SK-N-SH treated with all-trans-retinoic acid at 6 μM for 48 hours (cell line): ENCODE results near the gene FSHB.

Experiments used
- ATAC-seq: fragments of 200-7000 bp; cut with Tn5 transposase; 3 replicates; pipeline ENCODE4 v1.9.1; 2020; ENCODE audit warnings: mild to moderate bottlenecking, moderate library complexity
- BACH2 ChIP-seq: fragments of 250-450 bp; sonication (Bioruptor Pico); IDR thresholded peaks from 2 replicates; pipeline ENCODE4 v1.9.0; 2021; ENCODE audit warnings: mild to moderate bottlenecking, borderline replicate concordance
- CREB5 ChIP-seq: fragments of 250-450 bp; sonication (Bioruptor Pico); IDR thresholded peaks from 2 replicates; pipeline ENCODE4 v1.5.1; 2020; ENCODE audit warnings: low read depth, mild to moderate bottlenecking, moderate library complexity
- CSDC2 ChIP-seq: fragments of 250-450 bp; sonication (Bioruptor Pico); IDR thresholded peaks from 2 replicates; pipeline ENCODE4 v1.5.0; 2020; ENCODE audit warnings: mild to moderate bottlenecking, moderate library complexity
- CSRNP3 ChIP-seq: fragments of 250-450 bp; sonication (Bioruptor Pico); IDR thresholded peaks from 2 replicates; pipeline ENCODE4 v1.5.1; 2021; ENCODE audit warnings: mild to moderate bottlenecking, moderate library complexity
- ESRRG ChIP-seq: fragments of 250-450 bp; sonication (Bioruptor Pico); IDR thresholded peaks from 2 replicates; pipeline ENCODE4 v1.6.1; 2021; ENCODE audit warnings: mild to moderate bottlenecking
- GLIS3 ChIP-seq: fragments of 250-450 bp; sonication (Bioruptor Pico); IDR thresholded peaks from 2 replicates; pipeline ENCODE4 v1.5.0; 2020; ENCODE audit warnings: mild to moderate bottlenecking, moderate library complexity
- ISL1 ChIP-seq: fragments of 250-450 bp; sonication (Bioruptor Pico); IDR thresholded peaks from 2 replicates; pipeline ENCODE4 v2.1.2; 2022; ENCODE audit warnings: mild to moderate bottlenecking, moderate library complexity
- OSR1 ChIP-seq: fragments of 250-450 bp; sonication (Bioruptor Pico); IDR thresholded peaks from 2 replicates; pipeline ENCODE4 v1.8.0; 2022; ENCODE audit warnings: moderate library complexity, mild to moderate bottlenecking, inconsistent platforms
- POU6F1 ChIP-seq: fragments of 250-450 bp; sonication (Bioruptor Pico); IDR thresholded peaks from 2 replicates; pipeline ENCODE4 v1.8.0; 2021; ENCODE audit warnings: low read depth, mild to moderate bottlenecking, moderate library complexity, borderline replicate concordance
- RARB ChIP-seq: fragments of 250-450 bp; sonication (Bioruptor Pico); IDR thresholded peaks from 2 replicates; pipeline ENCODE4 v1.8.0; 2021; ENCODE audit warnings: mild to moderate bottlenecking, moderate library complexity
- SNAI2 ChIP-seq: fragments of 250-450 bp; sonication (Bioruptor Pico); IDR thresholded peaks from 2 replicates; pipeline ENCODE4 v1.5.0; 2020; ENCODE audit warnings: mild to moderate bottlenecking, moderate library complexity
- TCF4 ChIP-seq: fragments of 250-450 bp; sonication (Bioruptor Pico); IDR thresholded peaks from 2 replicates; pipeline ENCODE4 v1.8.0; 2021; ENCODE audit warnings: mild to moderate bottlenecking, moderate library complexity, borderline replicate concordance
- TOX ChIP-seq: fragments of 250-450 bp; sonication (Bioruptor Pico); IDR thresholded peaks from 2 replicates; pipeline ENCODE4 v1.8.0; 2021; ENCODE audit warnings: mild to moderate bottlenecking, moderate library complexity, borderline replicate concordance
- TSHZ2 ChIP-seq: fragments of 250-450 bp; sonication (Bioruptor Pico); IDR thresholded peaks from 2 replicates; pipeline ENCODE4 v1.5.0; 2020; ENCODE audit warnings: mild to moderate bottlenecking, moderate library complexity
- ZC3H10 ChIP-seq: fragments of 250-450 bp; sonication (Bioruptor Pico); IDR thresholded peaks from 2 replicates; pipeline ENCODE4 v1.5.1; 2021; ENCODE audit warnings: mild to moderate bottlenecking, moderate library complexity
- ZFP3 ChIP-seq: fragments of 250-450 bp; sonication (Bioruptor Pico); IDR thresholded peaks from 2 replicates; pipeline ENCODE4 v1.5.0; 2020; ENCODE audit warnings: mild to moderate bottlenecking, moderate library complexity
- ZFP30 ChIP-seq: fragments of 450-650 bp; formaldehyde crosslinking; IDR thresholded peaks from 2 replicates; pipeline ENCODE4 v1.5.0; 2022; ENCODE audit warnings: mild to moderate bottlenecking, moderate library complexity
- ZNF565 ChIP-seq: fragments of 450-650 bp; formaldehyde crosslinking; conservative IDR thresholded peaks from 2 replicates; pipeline ENCODE4 v1.5.0; 2020; ENCODE audit warnings: low read depth, mild to moderate bottlenecking, moderate library complexity
- ZNF70 ChIP-seq: fragments of 450-650 bp; formaldehyde crosslinking; IDR thresholded peaks from 2 replicates; pipeline ENCODE4 v1.5.0; 2020; ENCODE audit warnings: mild to moderate bottlenecking, moderate library complexity

Gene FSHB

GRCh38 chr11:30225642-30226041, 5.2 kb upstream of the FSHB start:
- TF ChIP-seq ZC3H10 (CRISPR knock-in tag) = no peak
- no peak for TF ChIP-seq BACH2 (CRISPR knock-in tag)
- no peak for TF ChIP-seq TSHZ2 (CRISPR knock-in tag)
- no peak for TF ChIP-seq GLIS3
- TF ChIP-seq SNAI2 (CRISPR knock-in tag) = no peak
- TF ChIP-seq RARB (CRISPR knock-in tag) = no peak
- no peak for ATAC-seq

GRCh38 chr11:30228323-30228884, 2.4 kb upstream of the FSHB start:
- TF ChIP-seq CSRNP3 (CRISPR knock-in tag) (no peak), TOX (CRISPR knock-in tag) (no peak)
- TF ChIP-seq, all 23 proteins: peak for 0
- no peak for ATAC-seq

- TF ChIP-seq ZFP30 (CRISPR knock-in tag) = no peak
- TF ChIP-seq TCF4 (CRISPR knock-in tag) = no peak
- no peak for TF ChIP-seq ISL1 (CRISPR knock-in tag)
- TF ChIP-seq ZC3H10 (CRISPR knock-in tag) = no peak
- TF ChIP-seq POU6F1 (CRISPR knock-in tag) = no peak
- no peak for TF ChIP-seq OSR1 (CRISPR knock-in tag)
- no peak for TF ChIP-seq ZFP3
- no peak for TF ChIP-seq ZNF70 (CRISPR knock-in tag)
- no peak for TF ChIP-seq BACH2 (CRISPR knock-in tag)
- ATAC-seq = no peak
Observed at GRCh38 chr11:30239025-30239424, 8.2 kb downstream of the FSHB start.

GRCh38 chr11:30244265-30244664, 13.5 kb downstream of the FSHB start:
- TF ChIP-seq ISL1 (CRISPR knock-in tag) (peak; percentile 16; the same call in 1 of the 2 replicates), OSR1 (CRISPR knock-in tag) (no peak)
- peak; percentile 94 for ATAC-seq

- no peak for TF ChIP-seq ISL1 (CRISPR knock-in tag)
- TF ChIP-seq GLIS3 = no peak
- no peak for ATAC-seq
Observed at GRCh38 chr11:30245621-30246020, 14.8 kb downstream of the FSHB start.

GRCh38 chr11:30254307-30255298, 23.8 kb downstream of the FSHB start:
- ATAC-seq = peak; percentile 69
- TF ChIP-seq POU6F1 (CRISPR knock-in tag) (no peak), ZFP30 (CRISPR knock-in tag) (no peak), ESRRG (CRISPR knock-in tag) (no peak), ISL1 (CRISPR knock-in tag) (no peak), BACH2 (CRISPR knock-in tag) (no peak), ZC3H10 (CRISPR knock-in tag) (no peak), ZNF565 (CRISPR knock-in tag) (no peak), SNAI2 (CRISPR knock-in tag) (no peak), CSDC2 (CRISPR knock-in tag) (no peak), CREB5 (no peak), RARB (CRISPR knock-in tag) (no peak)
